SU-DHL-6 (cell line): ENCODE results near the gene TMEM143.
"Not testable (repeated sequence)": the region's sequence is repeated elsewhere in the genome, so short reads cannot be mapped to it uniquely, and the experiment has no call there.

Experiments used
- H2AFZ ChIP-seq: fragments of 200-600 bp; sonication (generic); 2 replicates; pipeline ENCODE4 v1.6.1; 2014; ENCODE audit warnings: low read depth, mild to moderate bottlenecking, moderate library complexity, mixed read lengths, antibody characterized with exemption, low read length; ENCODE audit not compliant: severe bottlenecking
- H3F3A ChIP-seq: fragments of 200-600 bp; shearing (Covaris generic); 2 replicates; pipeline ENCODE4 v1.6.0; 2016; ENCODE audit warnings: antibody characterized with exemption, mild to moderate bottlenecking; ENCODE audit not compliant: insufficient read depth
- H3K27ac ChIP-seq: fragments of 200-600 bp; sonication (generic); 2 replicates; pipeline ENCODE4 v1.5.1; 2016; ENCODE audit warnings: low read depth, mild to moderate bottlenecking, low read length, moderate library complexity, mixed read lengths
- H3K27me3 ChIP-seq: fragments of 200-600 bp; sonication (generic), shearing (Covaris generic); 2 replicates; pipeline ENCODE4 v1.6.0; 2014; ENCODE audit warnings: mild to moderate bottlenecking, low read length
- H3K36me3 ChIP-seq: fragments of 200-600 bp; sonication (generic); 2 replicates; pipeline ENCODE4 v1.6.1; 2014; ENCODE audit warnings: mild to moderate bottlenecking, low read length, mixed read lengths
- H3K4me2 ChIP-seq: fragments of 300-600, 200-600 bp; shearing (Covaris generic), sonication (generic); 2 replicates; pipeline ENCODE4 v1.6.0; 2014; ENCODE audit warnings: low read length, low read depth, mild to moderate bottlenecking; ENCODE audit not compliant: poor library complexity, severe bottlenecking
- H3K4me3 ChIP-seq: fragments of 200-600 bp; sonication (generic); 2 replicates; pipeline ENCODE4 v1.5.1; 2014; ENCODE audit warnings: antibody characterized with exemption, low read length, mild to moderate bottlenecking, mixed read lengths; ENCODE audit not compliant: insufficient read depth, poor library complexity, severe bottlenecking
- H3K79me2 ChIP-seq: fragments of 200-600 bp; sonication (generic); 2 replicates; pipeline ENCODE4 v1.6.1; 2014; ENCODE audit warnings: mild to moderate bottlenecking, low read length, moderate library complexity; ENCODE audit not compliant: insufficient read depth
- H3K9ac ChIP-seq: fragments of 200-600 bp; sonication (generic); 2 replicates; pipeline ENCODE4 v1.7.0; 2014; ENCODE audit warnings: mild to moderate bottlenecking, low read length
- H3K9me2 ChIP-seq: fragments of 200-600 bp; sonication (generic); replicated peaks from 2 replicates; pipeline ENCODE4 v1.6.1; 2014; ENCODE audit warnings: low read length; ENCODE audit not compliant: insufficient read depth
- H3K9me3 ChIP-seq: fragments of 200-600 bp; sonication (generic); 2 replicates; pipeline ENCODE4 v1.6.1; 2014; ENCODE audit warnings: low read length, mixed read lengths; ENCODE audit not compliant: insufficient read depth
- H4K20me1 ChIP-seq: fragments of 200-600 bp; sonication (generic); 2 replicates; pipeline ENCODE4 v1.6.1; 2014; ENCODE audit warnings: low read depth, mild to moderate bottlenecking, antibody characterized with exemption, low read length, moderate library complexity, mixed read lengths
- EZH2phosphoT487 ChIP-seq: fragments of 200-600 bp; sonication (generic), shearing (Covaris generic); conservative IDR thresholded peaks from 2 replicates; pipeline ENCODE4 v1.6.1; 2018; ENCODE audit warnings: mild to moderate bottlenecking, antibody characterized with exemption, low read length, moderate library complexity, mixed read lengths
- TF ChIP-seq, protein P1 (sequence below): fragments of 200-600 bp; sonication (generic); IDR thresholded peaks from one replicate; pipeline ENCODE4 v1.5.1; 2017; ENCODE audit warnings: antibody characterized with exemption, mild to moderate bottlenecking, low read length, moderate library complexity; ENCODE audit not compliant: insufficient read depth, poor library complexity, severe bottlenecking

Gene TMEM143

GRCh38 chr19:48310227-48310626, 53.5 kb downstream of the TMEM143 start:
- Histone ChIP-seq H3K36me3 (no peaks in the 10 kb centered on the region), H3F3A (no peaks in the 10 kb centered on the region), H3K27ac (no peak overlapping the region), H3K79me2 (no peaks in the 10 kb centered on the region), H3K9ac (no peak overlapping the region), H3K4me2 (no peak overlapping the region), H3K9me2 (no peaks in the 10 kb centered on the region), H3K4me3 (no peak overlapping the region), H2AFZ (no peak overlapping the region), H3K27me3 (no peaks in the 10 kb centered on the region), H4K20me1 (no peaks in the 10 kb centered on the region), H3K9me3 (no peaks in the 10 kb centered on the region)
- TF ChIP-seq, protein P1, sequence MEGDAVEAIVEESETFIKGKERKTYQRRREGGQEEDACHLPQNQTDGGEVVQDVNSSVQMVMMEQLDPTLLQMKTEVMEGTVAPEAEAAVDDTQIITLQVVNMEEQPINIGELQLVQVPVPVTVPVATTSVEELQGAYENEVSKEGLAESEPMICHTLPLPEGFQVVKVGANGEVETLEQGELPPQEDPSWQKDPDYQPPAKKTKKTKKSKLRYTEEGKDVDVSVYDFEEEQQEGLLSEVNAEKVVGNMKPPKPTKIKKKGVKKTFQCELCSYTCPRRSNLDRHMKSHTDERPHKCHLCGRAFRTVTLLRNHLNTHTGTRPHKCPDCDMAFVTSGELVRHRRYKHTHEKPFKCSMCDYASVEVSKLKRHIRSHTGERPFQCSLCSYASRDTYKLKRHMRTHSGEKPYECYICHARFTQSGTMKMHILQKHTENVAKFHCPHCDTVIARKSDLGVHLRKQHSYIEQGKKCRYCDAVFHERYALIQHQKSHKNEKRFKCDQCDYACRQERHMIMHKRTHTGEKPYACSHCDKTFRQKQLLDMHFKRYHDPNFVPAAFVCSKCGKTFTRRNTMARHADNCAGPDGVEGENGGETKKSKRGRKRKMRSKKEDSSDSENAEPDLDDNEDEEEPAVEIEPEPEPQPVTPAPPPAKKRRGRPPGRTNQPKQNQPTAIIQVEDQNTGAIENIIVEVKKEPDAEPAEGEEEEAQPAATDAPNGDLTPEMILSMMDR = no peak
- TF ChIP-seq EZH2phosphoT487 = no peak

DNA sequence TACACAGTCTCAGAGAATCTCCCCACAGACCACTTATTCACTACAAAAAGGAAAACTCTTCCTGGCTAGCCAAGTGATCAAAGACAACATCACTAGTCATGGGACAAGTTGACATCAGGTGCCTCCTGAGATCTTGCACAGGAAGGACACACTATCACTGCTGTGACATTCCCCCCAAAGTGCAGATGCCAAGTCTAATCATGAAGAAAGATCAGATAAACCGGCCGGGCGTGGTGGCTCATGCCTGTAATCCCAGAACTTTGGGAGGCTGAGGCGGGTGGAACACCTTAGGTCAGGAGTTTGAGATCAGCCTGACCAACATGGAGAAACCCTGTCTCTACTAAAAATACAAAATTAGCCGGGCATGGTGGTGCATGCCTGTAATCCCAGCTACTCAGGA, 54.0 kb downstream of the TMEM143 start:
- H3K79me2 ChIP-seq, H3K4me2 ChIP-seq, H3K27me3 ChIP-seq, H3K36me3 ChIP-seq, H3K4me3 ChIP-seq, H3K9me2 ChIP-seq, H2AFZ ChIP-seq, H3K9me3 ChIP-seq, H4K20me1 ChIP-seq, H3K9ac ChIP-seq, H3F3A ChIP-seq, H3K27ac ChIP-seq: not testable (repeated sequence)

- no peaks in the 10 kb centered on the region for H3K9me3 ChIP-seq
- H3K4me2 ChIP-seq = no peak overlapping the region
- no peak overlapping the region for H3K4me3 ChIP-seq
- H3K27ac ChIP-seq = no peak overlapping the region
- no peaks in the 10 kb centered on the region for H3K9me2 ChIP-seq
- H4K20me1 ChIP-seq = no peaks in the 10 kb centered on the region
- no peaks in the 10 kb centered on the region for H3K27me3 ChIP-seq
- TF ChIP-seq, protein P1 = no peak
- TF ChIP-seq EZH2phosphoT487 = no peak
- no peak overlapping the region for H3K9ac ChIP-seq
- H3K36me3 ChIP-seq = no peaks in the 10 kb centered on the region
- no peak overlapping the region for H2AFZ ChIP-seq
- H3F3A ChIP-seq = no peaks in the 10 kb centered on the region
- no peaks in the 10 kb centered on the region for H3K79me2 ChIP-seq
Observed at GRCh38 chr19:48308631-48309586, 54.8 kb downstream of the TMEM143 start.

DNA sequence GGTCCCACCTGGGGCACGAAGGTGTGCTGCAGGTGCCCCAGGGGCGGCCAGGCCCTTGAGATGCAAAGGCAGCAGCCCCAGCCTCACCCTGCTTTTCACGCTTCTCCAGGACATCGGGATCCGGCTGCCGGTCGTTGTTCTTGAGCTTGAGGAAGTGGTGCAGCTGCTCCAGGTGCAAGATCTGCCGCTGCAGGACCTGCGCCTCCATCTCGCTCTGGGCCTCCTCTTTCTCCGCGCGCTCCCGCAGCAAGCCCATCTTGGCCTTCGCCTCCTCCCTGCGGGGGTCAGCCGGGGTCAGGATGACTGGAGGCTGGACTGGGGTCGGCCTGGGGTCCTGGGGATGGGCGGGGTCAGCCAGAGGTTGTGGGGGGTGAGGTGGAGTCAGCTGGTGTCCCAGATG, 59.9 kb downstream of the TMEM143 start:
- H3K36me3 ChIP-seq = no peaks in the 10 kb centered on the region
- H3K4me2 ChIP-seq = no peak overlapping the region
- H3K79me2 ChIP-seq = no peaks in the 10 kb centered on the region
- H3K27me3 ChIP-seq = no peaks in the 10 kb centered on the region
- TF ChIP-seq EZH2phosphoT487 = no peak
- TF ChIP-seq, protein P1 = no peak
- H3K9me2 ChIP-seq = no peaks in the 10 kb centered on the region
- no peak overlapping the region for H3K27ac ChIP-seq
- no peaks in the 10 kb centered on the region for H3K9me3 ChIP-seq
- H3K4me3 ChIP-seq = no peak overlapping the region
- no peaks in the 10 kb centered on the region for H4K20me1 ChIP-seq
- no peak overlapping the region for H3K9ac ChIP-seq
- no peaks in the 10 kb centered on the region for H3F3A ChIP-seq
- no peak overlapping the region for H2AFZ ChIP-seq
